ENCODE results near the gene CDH15. TPM values are rescaled to one million over a fixed set of nuclear protein-coding genes. Genes with fewer than 3 reads are reported as not detected.

The CDH15 gene
- total and polyA plus RNA-seq, 2 of the 13 experiments (the other 11 are each of a cell fraction or from before 2014, with no cell fraction given) = 0.74 to 2.2 TPM

GRCh38 chr16:89172528-89173173, 1.1 kb downstream of the CDH15 start (continued):
- no peak for TF ChIP-seq ZNF10 (CRISPR knock-in tag; IDR thresholded peaks at IDR 0.05; ENCODE audit: borderline replicate concordance, low read depth)

- POLR2A ChIA-PET = interaction anchor here (1.6 to 2.3 kb wide), 2 partner anchors 11 to 27 kb away, joined by 5 to 9 read pairs; partner anchors contain the start of gene SLC22A31
- Histone ChIP-seq H3K27me3 (ENCODE audit: control insufficient read depth in 1 of 2, insufficient read depth in 2 of 2, low read length in 2 of 2) (peaks cover 67 to 94% of the 10 kb centered on the region in 2 experiments), H3K9me3 (ENCODE audit: low read length) (no peaks in the 10 kb centered on the region), H3K4me2 (ENCODE audit: low read depth, low read length) (no peak overlapping the region), H3K36me3 (replicated peaks in 1 of 2; ENCODE audit: control insufficient read depth in 1 of 2, insufficient read depth in 2 of 2, low read length in 2 of 2) (no peaks in the 10 kb centered on the region), H2AFZ (ENCODE audit: low read length) (no peak overlapping the region), H3K9ac (ENCODE audit: insufficient read depth, low read depth, low read length) (no peak overlapping the region), H4K20me1 (ENCODE audit: insufficient read depth, low read length) (peaks cover 17% of the 10 kb centered on the region), H3K4me1 (ENCODE audit: insufficient read depth, low read length) (peaks cover 52% of the 10 kb centered on the region), H3K79me2 (ENCODE audit: insufficient read depth, low read length) (no peaks in the 10 kb centered on the region), H3K27ac (ENCODE audit: extremely low read length, insufficient read depth, low read length) (no peak overlapping the region), H3K4me3 (replicated peaks in 1 of 3; ENCODE audit: insufficient read depth in 1 of 3, low read depth in 2 of 3, low read length in 3 of 3) (no peak overlapping the region)
- CTCF ChIA-PET (ENCODE audit: low intra/inter-chr PET ratio, low total read pairs) = no interaction called here
- no peak for DNase-seq (ENCODE audit: low spot score)
- no TSS peak for BruUV-seq (replicated peaks)
- TF ChIP-seq ETV5 (CRISPR knock-in tag; IDR thresholded peaks at IDR 0.05; ENCODE audit: borderline replicate concordance) (no peak), ZNF766 (CRISPR knock-in tag; IDR thresholded peaks at IDR 0.05; ENCODE audit: borderline replicate concordance) (no peak), BCLAF1 (IDR thresholded peaks at IDR 0.05) (no peak)
- in situ Hi-C loops (cut with HindIII; ENCODE audit: extremely low pct_ligation_motif_present, low pct_unique_long_range_greater_than_20kb) (no loop called here), intact Hi-C loops (cut with micrococcal nuclease; ENCODE audit: unreplicated experiment) (loop anchor here (1.0 to 5.0 kb wide), 2 partner anchors 14 to 44 kb away; partner anchors contain the start of gene ZNF778)
- 2% methylated on average over 5 of the region's 11 CpGs for WGBS (ENCODE audit: low lambda C conversion rate)
- no peak for ATAC-seq
- FAIRE-seq = no peak
These were observed 1.8 kb downstream of the CDH15 start for GRCh38 chr16:89173174-89173921.
